GM21717 (cell line): ENCODE results near the gene NFIC.
"Not testable (repeated sequence)": the region's sequence is repeated elsewhere in the genome, so short reads cannot be mapped to it uniquely, and the experiment has no call there.

Experiments used
- ATAC-seq: cut with Tn5 transposase; IDR thresholded peaks from one replicate; pipeline ENCODE4 v1.9.1; 2021; ENCODE audit warnings: mild to moderate bottlenecking, moderate library complexity; ENCODE audit not compliant: unreplicated experiment

Gene NFIC

DNA sequence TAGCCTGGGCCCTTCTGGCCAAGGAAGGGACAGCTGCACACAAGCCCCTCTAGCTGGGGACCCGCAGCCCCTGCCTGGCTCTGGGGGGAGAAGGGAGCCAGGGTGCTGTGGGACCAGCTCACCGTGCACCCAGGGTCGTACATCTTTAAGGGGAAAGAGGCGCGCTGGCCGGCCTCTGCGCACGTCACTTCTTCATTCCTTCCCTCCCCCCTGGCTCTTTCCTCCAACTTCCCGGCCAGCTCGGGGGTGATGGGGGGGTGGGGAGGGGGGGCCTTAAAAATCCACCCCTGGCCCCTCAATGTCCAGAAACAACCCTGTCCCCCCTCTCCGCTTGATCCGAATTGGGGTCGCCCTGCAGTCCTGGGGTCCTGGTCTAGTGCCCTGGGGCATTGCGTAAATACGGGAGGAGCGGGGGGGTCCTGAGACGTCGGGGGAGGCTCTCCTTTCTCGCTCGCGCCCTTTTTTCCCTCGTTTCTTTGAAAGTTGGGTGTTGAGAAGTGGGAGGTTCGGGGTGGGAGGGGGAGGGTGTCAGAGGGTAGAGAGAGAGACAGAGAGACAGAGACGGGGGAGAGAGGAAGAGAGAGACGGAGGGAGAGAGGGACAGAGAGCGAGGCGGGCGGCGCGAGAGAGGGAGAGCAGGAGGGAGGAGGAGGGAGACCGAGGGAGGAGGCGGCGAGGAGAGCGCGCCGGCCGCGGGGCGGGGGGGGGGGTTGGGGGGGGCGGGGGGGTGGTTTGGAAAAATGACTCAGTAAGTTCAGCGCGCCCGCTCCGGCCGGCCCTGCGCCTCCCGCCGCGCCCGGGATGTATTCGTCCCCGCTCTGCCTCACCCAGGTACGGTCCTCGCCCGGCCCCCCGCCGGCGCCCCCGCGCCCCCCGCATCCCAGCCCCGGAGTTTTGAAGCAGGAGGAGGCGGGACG lies at the start of gene NFIC:
TSS of gene NFIC (plus strand) at position 748 of the 917 bp plus-strand sequence. CDS start at position 802, 54 bp downstream.
- no peak for ATAC-seq

DNA sequence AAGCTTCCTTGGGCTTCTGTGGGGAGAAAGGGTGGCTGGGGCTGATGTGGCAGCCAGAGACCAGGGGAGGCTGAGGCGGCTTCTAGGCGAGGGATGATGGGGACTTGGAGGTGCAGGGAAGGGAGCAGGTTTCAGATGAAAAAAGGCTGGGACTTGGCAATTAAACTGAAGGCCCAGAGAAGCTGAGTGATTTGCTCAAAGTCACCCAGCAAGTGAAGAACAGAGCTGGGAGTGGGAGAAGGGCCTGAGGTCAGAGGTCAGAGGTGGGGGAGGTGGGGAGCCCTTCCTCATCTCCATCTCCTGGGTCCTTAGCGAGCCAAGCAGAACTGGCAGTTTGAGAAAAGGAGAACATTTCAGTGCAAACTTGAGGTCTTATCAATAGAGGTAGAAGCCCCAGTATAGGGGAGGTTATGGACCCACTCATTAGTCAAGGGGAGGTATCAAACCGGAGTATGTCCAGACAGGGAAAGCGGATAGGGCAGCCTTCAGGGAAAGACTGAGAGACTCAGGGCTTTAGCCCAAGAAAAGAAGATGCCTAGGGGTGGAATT lies 49.6 kb upstream of the NFIC start:
- no peak for ATAC-seq

GRCh38 chr19:3319643-3320353 lies 46.6 kb upstream of the NFIC start:
- no peak for ATAC-seq

GRCh38 chr19:3320354-3320670 lies 46.1 kb upstream of the NFIC start:
- no peak for ATAC-seq

- ATAC-seq, result no peak
Measured at GRCh38 chr19:3320853-3321252, 45.5 kb upstream of the NFIC start.

DNA sequence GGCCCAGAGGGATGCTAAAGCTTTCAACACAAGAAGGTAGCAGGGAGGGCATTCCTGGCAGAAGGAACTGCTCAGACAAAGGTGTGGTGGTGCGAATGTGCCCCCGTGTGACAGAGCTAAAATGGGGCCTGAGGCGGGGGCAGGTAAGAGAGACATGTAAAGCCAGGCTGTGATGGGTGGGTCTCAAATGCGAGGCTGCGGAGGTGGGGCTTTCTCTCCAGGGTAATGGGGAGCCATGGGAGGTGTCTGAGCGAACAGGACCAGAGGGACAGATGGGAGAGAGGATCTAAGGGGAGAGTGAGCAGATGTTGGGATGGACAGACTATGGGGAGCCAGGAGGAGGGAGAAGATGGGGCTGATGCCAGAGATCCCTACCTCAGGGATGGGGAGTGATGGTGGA lies 44.7 kb upstream of the NFIC start:
- ATAC-seq, result no peak

GRCh38 chr19:3322199-3322978 lies 44.0 kb upstream of the NFIC start:
- no peak for ATAC-seq

- ATAC-seq, result no peak
Measured at GRCh38 chr19:3323026-3323425, 43.4 kb upstream of the NFIC start.

GRCh38 chr19:3323658-3324057 lies 42.7 kb upstream of the NFIC start:
- ATAC-seq, result no peak

- ATAC-seq, result no peak
Measured at GRCh38 chr19:3324405-3324856, 42.0 kb upstream of the NFIC start.

DNA sequence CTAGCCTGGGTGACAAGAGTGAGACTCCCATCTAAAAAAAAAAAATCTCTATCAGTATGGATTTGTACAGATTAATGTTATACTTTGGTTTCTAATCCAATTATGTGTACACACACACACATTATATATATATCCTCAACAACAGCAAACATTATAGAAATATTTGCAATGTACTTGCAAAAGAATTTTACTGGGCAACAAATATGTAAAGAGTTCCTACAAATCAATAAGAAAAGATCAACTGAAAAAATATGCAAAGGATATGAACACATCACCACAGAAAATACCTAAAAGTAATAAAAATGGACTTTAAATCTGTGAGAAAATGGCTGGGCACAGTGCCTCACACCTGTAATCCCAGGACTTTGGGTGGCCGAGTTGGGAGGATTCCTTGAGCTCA lies 40.9 kb upstream of the NFIC start:
- no peak for ATAC-seq

DNA sequence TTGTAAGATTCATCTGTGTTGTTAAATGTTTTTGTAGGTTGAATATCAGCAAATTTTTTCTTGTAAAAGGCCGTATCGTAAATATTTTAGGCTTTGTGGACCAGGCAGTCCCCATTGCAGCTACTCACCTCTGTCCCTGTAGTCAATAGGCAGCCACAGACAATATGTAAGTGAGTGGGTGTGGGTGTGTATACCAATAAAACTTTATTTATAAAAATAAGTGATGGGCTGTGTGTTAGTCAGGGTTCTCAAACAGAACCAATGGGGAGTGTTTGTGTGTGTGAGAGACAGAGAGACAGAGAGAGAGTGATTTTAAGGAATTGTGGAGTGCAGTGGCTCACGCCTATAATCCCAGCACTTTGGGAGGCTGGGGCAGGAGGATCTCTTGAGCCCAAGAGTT lies 37.6 kb upstream of the NFIC start:
- no peak for ATAC-seq

- no peak for ATAC-seq
Measured at GRCh38 chr19:3330047-3330446, 36.3 kb upstream of the NFIC start.

DNA sequence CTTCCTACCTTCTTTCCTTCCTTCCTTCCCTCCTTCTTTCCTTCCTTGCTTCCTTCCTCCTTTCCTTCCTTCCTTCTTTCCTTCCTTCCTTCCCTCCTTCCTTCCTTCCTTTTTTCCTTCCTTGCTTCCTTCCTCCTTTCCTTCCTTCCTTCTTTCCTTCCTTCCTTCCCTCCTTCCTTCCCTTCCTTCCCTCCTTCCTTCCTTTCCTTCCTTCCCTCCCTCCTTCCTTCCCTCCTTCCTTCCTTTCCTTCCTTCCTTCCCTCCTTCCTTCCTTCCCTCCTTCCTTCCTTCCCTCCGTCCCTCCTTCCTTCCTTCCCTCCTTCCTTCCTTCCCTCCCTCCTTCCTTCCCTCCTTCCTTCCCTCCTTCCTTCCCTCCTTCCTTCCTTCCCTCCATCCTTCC lies 34.2 kb upstream of the NFIC start:
- ATAC-seq, result not testable (repeated sequence)

- no peak for ATAC-seq
Measured at GRCh38 chr19:3333020-3333583, 33.3 kb upstream of the NFIC start.

DNA sequence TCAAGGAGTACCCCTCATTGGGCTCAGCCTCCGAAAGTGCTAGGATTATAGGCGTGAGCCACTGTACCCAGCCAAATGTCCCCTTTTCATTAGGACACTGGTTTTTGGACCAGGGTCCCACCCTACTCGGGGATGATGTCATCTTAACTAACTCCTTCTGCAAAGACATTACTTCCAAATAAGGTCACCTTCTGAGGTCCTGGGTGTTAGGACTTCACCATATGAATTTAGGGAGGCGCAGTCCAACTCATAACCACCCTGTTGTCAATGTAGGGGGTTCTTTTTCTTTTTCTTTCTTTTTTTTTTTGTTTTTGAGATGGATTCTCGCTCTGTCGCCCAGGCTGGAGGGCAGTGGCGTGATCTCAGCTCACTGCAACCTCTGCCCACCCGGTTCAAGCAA lies 32.7 kb upstream of the NFIC start:
- no peak for ATAC-seq

GRCh38 chr19:3334749-3335430 lies 31.5 kb upstream of the NFIC start:
- ATAC-seq, result not testable (repeated sequence)

GRCh38 chr19:3335431-3336350 lies 30.7 kb upstream of the NFIC start:
- ATAC-seq, result no peak

DNA sequence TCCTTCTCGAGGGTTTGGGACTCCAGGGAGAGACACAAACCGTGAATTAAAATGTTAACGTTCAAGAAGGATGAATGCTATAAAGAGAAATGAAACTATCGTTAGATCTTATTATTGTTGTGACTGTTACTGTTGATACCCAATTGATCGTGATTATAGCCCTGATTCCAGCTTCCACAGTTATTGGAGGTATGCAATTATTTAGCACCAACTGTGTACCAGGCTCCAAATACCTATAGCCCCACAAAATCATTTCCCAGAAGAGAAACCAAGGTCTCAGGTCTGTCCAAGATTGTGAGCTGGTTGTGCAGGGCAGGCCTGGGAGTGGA lies 30.1 kb upstream of the NFIC start:
- ATAC-seq, result no peak
